ENCODE results near the gene LST1.

LST1 gene

GRCh38 chr6:31630177-31630934 is 44.3 kb downstream of the LST1 start:
- no peak for DNase-seq
- peaks cover 17% of the 10 kb centered on the region for H3K36me3 ChIP-seq (replicated peaks; ENCODE audit: insufficient read depth, low read length)
- no peak overlapping the region for H3K4me3 ChIP-seq (ENCODE audit: low read length)
- H4K20me1 ChIP-seq (ENCODE audit: insufficient read depth, low read length), result no peaks in the 10 kb centered on the region; the same call in 1 of the 2 replicates
- TF ChIP-seq EZH2phosphoT487 (IDR thresholded peaks at IDR 0.05; ENCODE audit: low read length) (no peak), EZH2 (optimal IDR thresholded peaks at IDR 0.05; ENCODE audit: low read depth, low read length) (no peak), CTCF (IDR thresholded peaks at IDR 0.05; ENCODE audit: low read length) (no peak)
- H3K27me3 ChIP-seq (replicated peaks; ENCODE audit: insufficient read depth, low read length), result no peaks in the 10 kb centered on the region
- no peaks in the 10 kb centered on the region for H3K4me1 ChIP-seq (ENCODE audit: low read length)
- H3K27ac ChIP-seq (ENCODE audit: low read length), result no peak overlapping the region
- no peaks in the 10 kb centered on the region for H3K9me2 ChIP-seq (replicated peaks; ENCODE audit: insufficient read depth, low read length)
- H3K4me2 ChIP-seq (ENCODE audit: low read depth, low read length), result no peak overlapping the region
- no peaks in the 10 kb centered on the region for H3K9me3 ChIP-seq (replicated peaks; ENCODE audit: insufficient read depth, low read length)
- H3F3A ChIP-seq (ENCODE audit: insufficient read depth, low read length), result peaks cover 4% of the 10 kb centered on the region; the same call in 1 of the 2 replicates
- peaks cover 68% of the 10 kb centered on the region for H3K79me2 ChIP-seq (ENCODE audit: low read length)
- H2AFZ ChIP-seq (ENCODE audit: low read length), result no peak overlapping the region
- H3K9ac ChIP-seq (ENCODE audit: low read length), result no peak overlapping the region

- Histone ChIP-seq H3K9ac (ENCODE audit: low read length) (no peak overlapping the region), H3K9me2 (replicated peaks; ENCODE audit: insufficient read depth, low read length) (no peaks in the 10 kb centered on the region), H3K36me3 (replicated peaks; ENCODE audit: insufficient read depth, low read length) (peaks cover 13% of the 10 kb centered on the region), H3K4me3 (ENCODE audit: low read length) (no peak overlapping the region), H3K27ac (ENCODE audit: low read length) (no peak overlapping the region), H3K4me2 (ENCODE audit: low read depth, low read length) (no peak overlapping the region), H3K79me2 (ENCODE audit: low read length) (peaks cover 60% of the 10 kb centered on the region), H3K4me1 (ENCODE audit: low read length) (no peaks in the 10 kb centered on the region), H3F3A (ENCODE audit: insufficient read depth, low read length) (peaks cover 7% of the 10 kb centered on the region; the same call in 1 of the 2 replicates), H3K27me3 (replicated peaks; ENCODE audit: insufficient read depth, low read length) (no peaks in the 10 kb centered on the region), H3K9me3 (replicated peaks; ENCODE audit: insufficient read depth, low read length) (no peaks in the 10 kb centered on the region), H2AFZ (ENCODE audit: low read length) (no peak overlapping the region), H4K20me1 (ENCODE audit: insufficient read depth, low read length) (no peaks in the 10 kb centered on the region; the same call in 1 of the 2 replicates)
- TF ChIP-seq CTCF (IDR thresholded peaks at IDR 0.05; ENCODE audit: low read length) (no peak), EZH2 (optimal IDR thresholded peaks at IDR 0.05; ENCODE audit: low read depth, low read length) (no peak), EZH2phosphoT487 (IDR thresholded peaks at IDR 0.05; ENCODE audit: low read length) (no peak)
- no peak for DNase-seq
Observed at GRCh38 chr6:31631209-31631608, 45.1 kb downstream of the LST1 start.

DNA sequence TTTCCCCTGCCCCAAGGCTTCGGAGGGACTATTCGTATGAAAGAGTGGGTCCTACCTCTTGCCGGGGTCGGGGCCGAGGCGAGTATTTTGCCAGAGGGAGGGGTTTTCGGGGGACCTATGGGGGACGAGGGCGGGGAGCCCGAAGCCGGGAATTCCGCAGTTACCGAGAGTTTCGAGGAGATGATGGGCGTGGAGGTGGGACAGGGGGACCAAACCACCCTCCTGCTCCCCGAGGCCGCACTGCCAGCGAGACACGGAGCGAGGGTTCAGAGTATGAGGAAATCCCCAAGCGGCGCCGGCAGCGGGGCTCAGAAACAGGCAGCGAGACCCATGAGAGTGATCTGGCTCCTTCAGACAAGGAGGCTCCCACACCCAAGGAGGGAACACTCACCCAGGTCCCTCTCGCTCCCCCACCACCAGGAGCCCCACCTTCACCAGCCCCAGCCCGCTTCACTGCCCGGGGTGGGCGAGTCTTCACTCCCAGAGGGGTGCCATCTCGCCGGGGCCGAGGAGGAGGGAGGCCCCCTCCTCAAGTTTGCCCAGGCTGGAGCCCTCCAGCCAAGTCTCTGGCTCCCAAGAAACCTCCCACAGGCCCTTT is 45.7 kb downstream of the LST1 start:
- peaks cover 9% of the 10 kb centered on the region; the same call in 1 of the 2 replicates for H3F3A ChIP-seq (ENCODE audit: insufficient read depth, low read length)
- H3K27ac ChIP-seq (ENCODE audit: low read length), result no peak overlapping the region
- no peak overlapping the region for H3K4me3 ChIP-seq (ENCODE audit: low read length)
- H3K36me3 ChIP-seq (replicated peaks; ENCODE audit: insufficient read depth, low read length), result peaks cover 10% of the 10 kb centered on the region
- no peaks in the 10 kb centered on the region for H3K4me1 ChIP-seq (ENCODE audit: low read length)
- no peak overlapping the region for H2AFZ ChIP-seq (ENCODE audit: low read length)
- no peak for DNase-seq
- H4K20me1 ChIP-seq (ENCODE audit: insufficient read depth, low read length), result no peaks in the 10 kb centered on the region; the same call in 1 of the 2 replicates
- H3K9ac ChIP-seq (ENCODE audit: low read length), result no peak overlapping the region
- peaks cover 54% of the 10 kb centered on the region for H3K79me2 ChIP-seq (ENCODE audit: low read length)
- TF ChIP-seq EZH2 (optimal IDR thresholded peaks at IDR 0.05; ENCODE audit: low read depth, low read length), result no peak
- TF ChIP-seq CTCF (IDR thresholded peaks at IDR 0.05; ENCODE audit: low read length), result no peak
- TF ChIP-seq EZH2phosphoT487 (IDR thresholded peaks at IDR 0.05; ENCODE audit: low read length), result no peak
- H3K9me3 ChIP-seq (replicated peaks; ENCODE audit: insufficient read depth, low read length), result no peaks in the 10 kb centered on the region
- no peaks in the 10 kb centered on the region for H3K27me3 ChIP-seq (replicated peaks; ENCODE audit: insufficient read depth, low read length)
- H3K4me2 ChIP-seq (ENCODE audit: low read depth, low read length), result no peak overlapping the region
- no peaks in the 10 kb centered on the region for H3K9me2 ChIP-seq (replicated peaks; ENCODE audit: insufficient read depth, low read length)
